H9 (cell line): ENCODE data around the gene PLBD1. TPM values are rescaled to one million over a fixed set of nuclear protein-coding genes. Genes with fewer than 3 reads are reported as not detected.

Experiments
- DNase-seq: peaks from one replicate; pipeline ENCODE4 v3.0.0-alpha.2; 2017
- H2AFZ ChIP-seq: one replicate; pipeline ENCODE4 v1.6.1; 2013; ENCODE audit warnings: mild to moderate bottlenecking, low read length, control low read depth, moderate library complexity
- H2AK5ac ChIP-seq: 2 replicates; pipeline ENCODE4 v1.6.1; 2013; ENCODE audit warnings: low read length, control low read depth, mixed read lengths; ENCODE audit not compliant: insufficient read length
- H2BK120ac ChIP-seq: one replicate; pipeline ENCODE4 v1.6.1; 2013; ENCODE audit warnings: low read depth, mild to moderate bottlenecking, low read length, control low read depth, inconsistent platforms; ENCODE audit not compliant: poor library complexity, severe bottlenecking
- H2BK12ac ChIP-seq: 2 replicates; pipeline ENCODE4 v1.6.1; 2013; ENCODE audit warnings: low read length, control low read depth, mixed read lengths, low read depth; ENCODE audit not compliant: insufficient read length
- H2BK15ac ChIP-seq: 2 replicates; pipeline ENCODE4 v1.6.1; 2013; ENCODE audit warnings: low read depth, low read length, control low read depth
- H2BK20ac ChIP-seq: one replicate; pipeline ENCODE4 v1.6.1; 2013; ENCODE audit warnings: low read depth, mild to moderate bottlenecking, low read length, control low read depth, inconsistent platforms; ENCODE audit not compliant: poor library complexity, severe bottlenecking
- H2BK5ac ChIP-seq: 2 replicates; pipeline ENCODE4 v1.6.1; 2013; ENCODE audit warnings: low read length, control low read depth, mixed read lengths; ENCODE audit not compliant: insufficient read length
- H3K14ac ChIP-seq: 2 replicates; pipeline ENCODE4 v1.6.1; 2013; ENCODE audit warnings: low read length, control low read depth; ENCODE audit not compliant: insufficient read depth
- H3K18ac ChIP-seq: 2 replicates; pipeline ENCODE4 v1.6.1; 2013; ENCODE audit warnings: low read depth, mild to moderate bottlenecking, mixed read lengths, low read length, control low read depth; ENCODE audit not compliant: insufficient read length
- H3K23ac ChIP-seq: 2 replicates; pipeline ENCODE4 v1.6.1; 2013; ENCODE audit warnings: low read length, control low read depth, mixed read lengths, low read depth; ENCODE audit not compliant: insufficient read length
- H3K23me2 ChIP-seq: 2 replicates; pipeline ENCODE4 v1.6.1; 2013; ENCODE audit warnings: low read depth, mild to moderate bottlenecking, mixed read lengths, low read length, control low read depth; ENCODE audit not compliant: insufficient read length, poor library complexity, severe bottlenecking
- H3K27ac ChIP-seq: 2 replicates; pipeline ENCODE4 v1.5.1; 2013; ENCODE audit warnings: low read length, control low read depth, mixed read lengths, low read depth; ENCODE audit not compliant: insufficient read length
- H3K27me3 ChIP-seq: 2 replicates; pipeline ENCODE4 v1.6.1; 2013; ENCODE audit warnings: low read length, control low read depth, inconsistent platforms; ENCODE audit not compliant: insufficient read depth
- H3K4ac ChIP-seq: 2 replicates; pipeline ENCODE4 v1.6.1; 2013; ENCODE audit warnings: low read depth, mild to moderate bottlenecking, control low read depth, inconsistent platforms, low read length, moderate library complexity
- H3K4me1 ChIP-seq: 2 replicates; pipeline ENCODE4 v1.6.1; 2013; ENCODE audit warnings: low read length, control low read depth, inconsistent platforms; ENCODE audit not compliant: insufficient read depth
- H3K4me2 ChIP-seq: 2 replicates; pipeline ENCODE4 v1.6.1; 2013; ENCODE audit warnings: low read length, control low read depth, mixed read lengths; ENCODE audit not compliant: insufficient read length, insufficient read depth
- H3K56ac ChIP-seq: 2 replicates; pipeline ENCODE4 v1.6.1; 2013; ENCODE audit warnings: low read depth, mild to moderate bottlenecking, mixed read lengths, low read length, control low read depth; ENCODE audit not compliant: insufficient read length
- H3K79me1 ChIP-seq: 2 replicates; pipeline ENCODE4 v1.6.1; 2013; ENCODE audit warnings: low read depth, mild to moderate bottlenecking, moderate library complexity, low read length, control low read depth, inconsistent platforms; ENCODE audit not compliant: insufficient read depth, poor library complexity, severe bottlenecking
- H3K79me2 ChIP-seq: 2 replicates; pipeline ENCODE4 v1.6.1; 2013; ENCODE audit warnings: low read length, control low read depth, inconsistent platforms; ENCODE audit not compliant: insufficient read depth
- H3K9ac ChIP-seq: 2 replicates; pipeline ENCODE4 v1.6.1; 2013; ENCODE audit warnings: low read length, control low read depth, mixed read lengths; ENCODE audit not compliant: insufficient read length; ENCODE audit errors: extremely low read depth
- H3K9me3 ChIP-seq: one replicate; pipeline ENCODE4 v1.6.1; 2013; ENCODE audit warnings: low read depth, low read length, inconsistent platforms; ENCODE audit not compliant: control insufficient read depth
- H3T11ph ChIP-seq: one replicate; pipeline ENCODE4 v1.6.1; 2013; ENCODE audit warnings: mild to moderate bottlenecking, low read length, control low read depth, inconsistent platforms
- H4K20me1 ChIP-seq: one replicate; pipeline ENCODE4 v1.6.1; 2013; ENCODE audit not compliant: control insufficient read depth, insufficient read length, insufficient read depth
- H4K5ac ChIP-seq: 2 replicates; pipeline ENCODE4 v1.6.1; 2013; ENCODE audit warnings: low read depth, mild to moderate bottlenecking, mixed read lengths, low read length, control low read depth; ENCODE audit not compliant: insufficient read length
- H4K8ac ChIP-seq: replicated peaks from 2 replicates; pipeline ENCODE4 v1.6.1; 2013; ENCODE audit warnings: low read length, control low read depth, mixed read lengths, low read depth; ENCODE audit not compliant: insufficient read length
- H4K91ac ChIP-seq: 2 replicates; pipeline ENCODE4 v1.6.1; 2013; ENCODE audit warnings: low read depth, mild to moderate bottlenecking, moderate library complexity, mixed read lengths, low read length, control low read depth; ENCODE audit not compliant: insufficient read length
- H3K27ac Mint-ChIP-seq, 3 experiments: 2 replicates in 2 of 3; 3 replicates in 1 of 3; pipeline ENCODE4 v1.8.0; 2020 to 2021; ENCODE audit warnings: mixed read lengths in 3 of 3, mild to moderate bottlenecking in 1 of 3, moderate library complexity in 1 of 3
- H3K27me3 Mint-ChIP-seq: 2 replicates; pipeline ENCODE4 v1.8.0; 2021; ENCODE audit warnings: low read depth, mild to moderate bottlenecking, moderate library complexity, mixed read lengths
- H3K36me3 Mint-ChIP-seq, 3 experiments: 2 replicates in 2 of 3; 3 replicates in 1 of 3; pipeline ENCODE4 v1.8.0; 2020 to 2021; ENCODE audit warnings: low read depth in 3 of 3, mixed read lengths in 3 of 3; ENCODE audit not compliant: insufficient read depth in 1 of 3
- H3K4me1 Mint-ChIP-seq, 2 experiments: 2 replicates each; pipeline ENCODE4 v1.8.0; 2020; ENCODE audit warnings: mixed read lengths in 2 of 2
- H3K4me3 Mint-ChIP-seq, 2 experiments: 2 replicates in 1 of 2; 3 replicates in 1 of 2; pipeline ENCODE4 v1.8.0; 2020 to 2021; ENCODE audit warnings: mild to moderate bottlenecking in 2 of 2, mixed read lengths in 2 of 2, moderate library complexity in 1 of 2
- H3K9me3 Mint-ChIP-seq, 2 experiments: 2 replicates in 1 of 2; 3 replicates in 1 of 2; pipeline ENCODE4 v1.8.0; 2020; ENCODE audit warnings: mild to moderate bottlenecking in 2 of 2, mixed read lengths in 2 of 2, moderate library complexity in 1 of 2
- WGBS: extraction: QIAGEN DNeasy Blood & Tissue Kit; methylation state at CpG from one replicate; pipeline ENCODE4 v1.1.7; 2013; ENCODE audit warnings: missing lambda C conversion rate, low lambda C conversion rate, mixed read lengths; ENCODE audit not compliant: insufficient read length; ENCODE audit errors: extremely low coverage; 5-methylcytosine and 5-hydroxymethylcytosine counted together
- total RNA-seq: library from RNA; stranded (reverse); gene quantifications from 2 replicates; pipeline ENCODE4 v1.2.1, GENCODE V29; 2021
- TF ChIP-seq, protein P1 (sequence below): fragments of 200-600 bp; sonication (generic); conservative IDR thresholded peaks from 3 replicates; pipeline ENCODE4 v1.8.0; 2021; ENCODE audit warnings: antibody characterized with exemption, mild to moderate bottlenecking

Gene PLBD1
- total RNA-seq, 1 experiment from 2014 or later, result 15.5 TPM

DNA sequence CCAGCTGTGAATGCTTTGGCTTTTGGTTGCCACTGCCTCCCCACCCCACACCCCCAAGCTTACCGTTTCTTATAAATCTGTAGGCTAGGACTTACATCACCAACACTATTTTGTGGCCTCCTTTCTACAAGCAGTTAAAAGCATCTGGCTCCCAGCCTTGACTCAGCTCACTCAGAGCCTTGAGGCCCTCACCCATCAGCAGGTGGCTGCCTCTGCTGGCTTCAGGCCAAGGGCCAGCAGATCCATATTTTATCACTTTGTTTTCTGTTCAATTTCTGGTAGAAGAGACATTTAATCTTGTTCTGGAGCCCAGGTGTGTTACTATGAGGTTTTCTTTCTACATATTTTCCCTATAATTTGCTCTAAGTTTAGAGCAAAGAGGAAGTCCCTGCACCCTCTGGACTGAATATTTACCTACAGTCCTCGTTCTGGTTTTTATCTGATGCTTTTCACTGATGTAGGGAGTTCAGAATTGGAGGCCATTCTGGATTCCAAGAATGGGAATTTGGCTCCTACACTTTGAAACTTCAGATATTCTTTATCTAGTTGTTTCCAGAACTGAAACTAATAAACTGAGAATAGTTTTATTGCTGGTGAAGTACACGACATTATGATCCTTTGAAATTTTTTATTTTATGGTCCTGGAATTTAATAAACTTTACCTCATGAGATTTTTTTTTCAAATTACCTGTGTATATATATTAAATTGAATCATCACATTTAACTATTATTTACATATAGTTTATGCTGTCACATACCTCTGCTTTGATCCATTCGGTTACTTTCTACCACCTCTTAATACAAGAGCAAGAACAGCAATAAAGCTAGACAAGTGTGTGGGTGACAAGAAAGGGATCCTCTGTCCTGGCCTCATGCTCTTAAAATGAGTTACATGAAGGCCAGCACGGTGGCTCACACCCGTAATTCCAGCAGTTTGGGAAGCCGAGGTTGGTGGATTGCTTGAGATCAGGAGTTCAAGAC, 22.2 kb downstream of the PLBD1 start:
- no peaks in the 10 kb centered on the region for H3K27me3 Mint-ChIP-seq
- no peak overlapping the region for H2AFZ ChIP-seq
- no peaks in the 10 kb centered on the region for H3K23me2 ChIP-seq
- H3K27me3 ChIP-seq, result no peaks in the 10 kb centered on the region
- no peak overlapping the region for H3K4me3 Mint-ChIP-seq
- no peak overlapping the region for H2BK5ac ChIP-seq
- no peak overlapping the region for H3K23ac ChIP-seq
- no peak overlapping the region for H3K9ac ChIP-seq
- no peaks in the 10 kb centered on the region for H3K9me3 ChIP-seq
- H2BK12ac ChIP-seq, result no peak overlapping the region
- H3K4me2 ChIP-seq, result no peak overlapping the region
- H3K27ac Mint-ChIP-seq, result no peak overlapping the region
- H3T11ph ChIP-seq, result no peak overlapping the region
- H2AK5ac ChIP-seq, result no peak overlapping the region
- H3K56ac ChIP-seq, result no peak overlapping the region
- no peak for DNase-seq
- H3K4me1 Mint-ChIP-seq, result no peaks in the 10 kb centered on the region
- TF ChIP-seq, protein P1, sequence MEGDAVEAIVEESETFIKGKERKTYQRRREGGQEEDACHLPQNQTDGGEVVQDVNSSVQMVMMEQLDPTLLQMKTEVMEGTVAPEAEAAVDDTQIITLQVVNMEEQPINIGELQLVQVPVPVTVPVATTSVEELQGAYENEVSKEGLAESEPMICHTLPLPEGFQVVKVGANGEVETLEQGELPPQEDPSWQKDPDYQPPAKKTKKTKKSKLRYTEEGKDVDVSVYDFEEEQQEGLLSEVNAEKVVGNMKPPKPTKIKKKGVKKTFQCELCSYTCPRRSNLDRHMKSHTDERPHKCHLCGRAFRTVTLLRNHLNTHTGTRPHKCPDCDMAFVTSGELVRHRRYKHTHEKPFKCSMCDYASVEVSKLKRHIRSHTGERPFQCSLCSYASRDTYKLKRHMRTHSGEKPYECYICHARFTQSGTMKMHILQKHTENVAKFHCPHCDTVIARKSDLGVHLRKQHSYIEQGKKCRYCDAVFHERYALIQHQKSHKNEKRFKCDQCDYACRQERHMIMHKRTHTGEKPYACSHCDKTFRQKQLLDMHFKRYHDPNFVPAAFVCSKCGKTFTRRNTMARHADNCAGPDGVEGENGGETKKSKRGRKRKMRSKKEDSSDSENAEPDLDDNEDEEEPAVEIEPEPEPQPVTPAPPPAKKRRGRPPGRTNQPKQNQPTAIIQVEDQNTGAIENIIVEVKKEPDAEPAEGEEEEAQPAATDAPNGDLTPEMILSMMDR, result no peak
- H3K79me2 ChIP-seq, result no peaks in the 10 kb centered on the region
- no peak overlapping the region for H3K4ac ChIP-seq
- no peak overlapping the region for H4K91ac ChIP-seq
- no peaks in the 10 kb centered on the region for H3K9me3 Mint-ChIP-seq
- H3K27ac ChIP-seq, result no peak overlapping the region
- no peaks in the 10 kb centered on the region for H4K20me1 ChIP-seq
- no peak overlapping the region for H3K18ac ChIP-seq
- no peaks in the 10 kb centered on the region for H3K79me1 ChIP-seq
- no peak overlapping the region for H3K14ac ChIP-seq
- H2BK120ac ChIP-seq, result no peak overlapping the region
- no peak overlapping the region for H2BK15ac ChIP-seq
- H3K36me3 Mint-ChIP-seq, result no peaks in the 10 kb centered on the region
- H4K8ac ChIP-seq, result no peak overlapping the region
- no peaks in the 10 kb centered on the region for H3K4me1 ChIP-seq
- H2BK20ac ChIP-seq, result no peak overlapping the region
- no CpG with 5 or more reads among the region's 7 CpGs for WGBS
- H4K5ac ChIP-seq, result no peak overlapping the region
